SK-N-SH (cell line): ENCODE measurements around the gene P2RX2.

ENCODE experiments used
- CHD2 ChIP-seq: fragments of 150-350 bp; IDR thresholded peaks from 2 replicates; pipeline ENCODE4 v1.6.1; 2018; ENCODE audit warnings: low read length; ENCODE audit not compliant: partially characterized antibody
- EP300 ChIP-seq, 2 experiments: IDR thresholded peaks; 2 replicates each; pipeline versions ENCODE4 v1.4.0 to v1.6.1; 2012; ENCODE audit warnings: borderline replicate concordance in 1 of 2, low read depth in 1 of 2, low read length in 1 of 2
- EZH2phosphoT487 ChIP-seq: fragments of 200-600 bp; sonication (generic); IDR thresholded peaks from 2 replicates; pipeline ENCODE4 v1.6.1; 2017; ENCODE audit warnings: low read depth, mixed run types, mild to moderate bottlenecking, antibody characterized with exemption, moderate library complexity, borderline replicate concordance
- FOXJ3 ChIP-seq: sonication (generic); formaldehyde crosslinking; IDR thresholded peaks from 2 replicates; pipeline ENCODE4 v1.5.1; 2020; ENCODE audit warnings: mild to moderate bottlenecking, missing genetic modification reagents
- FOXM1 ChIP-seq: IDR thresholded peaks from 2 replicates; pipeline ENCODE4 v1.4.0; 2012; ENCODE audit warnings: low read depth, mild to moderate bottlenecking
- GATA2 ChIP-seq: sonication (generic); formaldehyde crosslinking; IDR thresholded peaks from 2 replicates; pipeline ENCODE4 v1.5.0; 2020; ENCODE audit warnings: mild to moderate bottlenecking, missing genetic modification reagents
- NFIC ChIP-seq: IDR thresholded peaks from 2 replicates; pipeline ENCODE4 v1.4.0; 2012; ENCODE audit warnings: borderline replicate concordance
- POLR2AphosphoS5 ChIP-seq: IDR thresholded peaks from 2 replicates; pipeline ENCODE4 v1.6.1; 2012; ENCODE audit warnings: low read depth, low read length
- RXRA ChIP-seq: IDR thresholded peaks from 2 replicates; pipeline ENCODE4 v1.4.0; 2012; ENCODE audit warnings: low read depth, mild to moderate bottlenecking, borderline replicate concordance
- SIN3A ChIP-seq: IDR thresholded peaks from 2 replicates; pipeline ENCODE4 v1.6.1; 2012; ENCODE audit warnings: low read depth, mild to moderate bottlenecking, low read length, moderate library complexity, borderline replicate concordance
- SMC3 ChIP-seq: IDR thresholded peaks from 2 replicates; pipeline ENCODE4 v1.6.1; 2012; ENCODE audit warnings: low read depth, low read length, improper control_type of control experiment
- TF ChIP-seq, protein P1 (sequence below): fragments of 200-600 bp; sonication (generic); IDR thresholded peaks from 2 replicates; pipeline ENCODE4 v1.6.1; 2017; ENCODE audit warnings: antibody characterized with exemption, mild to moderate bottlenecking, moderate library complexity
- TF ChIP-seq, protein P2 (sequence below): fragments of 150-350 bp; IDR thresholded peaks from 2 replicates; pipeline ENCODE4 v1.6.1; 2017; ENCODE audit warnings: antibody characterized with exemption, low read length, low read depth, borderline replicate concordance

DNA sequence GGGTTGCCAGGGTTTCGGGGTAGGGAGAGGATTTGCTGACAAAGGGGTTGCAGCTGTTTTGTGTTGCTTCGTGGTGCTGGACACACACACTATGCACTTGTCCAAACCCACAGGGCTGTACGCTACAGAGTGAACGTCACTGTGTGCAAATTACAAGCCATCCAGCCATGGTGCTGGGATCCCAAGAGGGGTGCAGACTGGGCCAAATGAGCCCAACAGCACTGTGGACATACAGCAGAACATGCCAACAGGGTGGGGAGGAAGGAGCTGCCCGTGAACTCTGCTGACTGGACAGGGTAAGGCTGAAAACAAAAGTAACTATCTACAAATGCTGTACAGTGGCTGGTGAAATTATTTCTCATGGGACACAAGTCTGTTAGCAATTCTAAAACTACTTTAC, 43.4 kb downstream of the P2RX2 start:
- TF ChIP-seq FOXJ3 (CRISPR knock-in tag): no peak
- TF ChIP-seq NFIC: no peak
- TF ChIP-seq, protein P1, sequence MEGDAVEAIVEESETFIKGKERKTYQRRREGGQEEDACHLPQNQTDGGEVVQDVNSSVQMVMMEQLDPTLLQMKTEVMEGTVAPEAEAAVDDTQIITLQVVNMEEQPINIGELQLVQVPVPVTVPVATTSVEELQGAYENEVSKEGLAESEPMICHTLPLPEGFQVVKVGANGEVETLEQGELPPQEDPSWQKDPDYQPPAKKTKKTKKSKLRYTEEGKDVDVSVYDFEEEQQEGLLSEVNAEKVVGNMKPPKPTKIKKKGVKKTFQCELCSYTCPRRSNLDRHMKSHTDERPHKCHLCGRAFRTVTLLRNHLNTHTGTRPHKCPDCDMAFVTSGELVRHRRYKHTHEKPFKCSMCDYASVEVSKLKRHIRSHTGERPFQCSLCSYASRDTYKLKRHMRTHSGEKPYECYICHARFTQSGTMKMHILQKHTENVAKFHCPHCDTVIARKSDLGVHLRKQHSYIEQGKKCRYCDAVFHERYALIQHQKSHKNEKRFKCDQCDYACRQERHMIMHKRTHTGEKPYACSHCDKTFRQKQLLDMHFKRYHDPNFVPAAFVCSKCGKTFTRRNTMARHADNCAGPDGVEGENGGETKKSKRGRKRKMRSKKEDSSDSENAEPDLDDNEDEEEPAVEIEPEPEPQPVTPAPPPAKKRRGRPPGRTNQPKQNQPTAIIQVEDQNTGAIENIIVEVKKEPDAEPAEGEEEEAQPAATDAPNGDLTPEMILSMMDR: no peak
- no peak for TF ChIP-seq SIN3A
- TF ChIP-seq RXRA: no peak
- no peak for TF ChIP-seq GATA2 (CRISPR knock-in tag)
- TF ChIP-seq POLR2AphosphoS5: no peak
- no peak for TF ChIP-seq CHD2
- no peak for TF ChIP-seq FOXM1
- TF ChIP-seq SMC3: no peak
- TF ChIP-seq, protein P2, sequence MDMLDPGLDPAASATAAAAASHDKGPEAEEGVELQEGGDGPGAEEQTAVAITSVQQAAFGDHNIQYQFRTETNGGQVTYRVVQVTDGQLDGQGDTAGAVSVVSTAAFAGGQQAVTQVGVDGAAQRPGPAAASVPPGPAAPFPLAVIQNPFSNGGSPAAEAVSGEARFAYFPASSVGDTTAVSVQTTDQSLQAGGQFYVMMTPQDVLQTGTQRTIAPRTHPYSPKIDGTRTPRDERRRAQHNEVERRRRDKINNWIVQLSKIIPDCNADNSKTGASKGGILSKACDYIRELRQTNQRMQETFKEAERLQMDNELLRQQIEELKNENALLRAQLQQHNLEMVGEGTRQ: no peak
- TF ChIP-seq EZH2phosphoT487: no peak
- no peak for TF ChIP-seq EP300 (IDR thresholded peaks at IDR 0.05; ENCODE audit: borderline replicate concordance in 1 of 2, low read depth in 1 of 2, low read length in 1 of 2)
